Colon (tissue), 2 donors: ENCODE measurements around the gene ANXA8.
"Not testable (repeated sequence)": the region's sequence is repeated elsewhere in the genome, so short reads cannot be mapped to it uniquely, and the experiment has no call there.

Experiments used
- FAIRE-seq: peaks from 2 replicates; lab custom pipeline; 2012; peaks lifted over from hg19 to GRCh38; lab: Jason Lieb, UNC
- donor health status: control.
- donor health status: control.

ANXA8 gene, protein sequence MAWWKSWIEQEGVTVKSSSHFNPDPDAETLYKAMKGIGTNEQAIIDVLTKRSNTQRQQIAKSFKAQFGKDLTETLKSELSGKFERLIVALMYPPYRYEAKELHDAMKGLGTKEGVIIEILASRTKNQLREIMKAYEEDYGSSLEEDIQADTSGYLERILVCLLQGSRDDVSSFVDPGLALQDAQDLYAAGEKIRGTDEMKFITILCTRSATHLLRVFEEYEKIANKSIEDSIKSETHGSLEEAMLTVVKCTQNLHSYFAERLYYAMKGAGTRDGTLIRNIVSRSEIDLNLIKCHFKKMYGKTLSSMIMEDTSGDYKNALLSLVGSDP

DNA sequence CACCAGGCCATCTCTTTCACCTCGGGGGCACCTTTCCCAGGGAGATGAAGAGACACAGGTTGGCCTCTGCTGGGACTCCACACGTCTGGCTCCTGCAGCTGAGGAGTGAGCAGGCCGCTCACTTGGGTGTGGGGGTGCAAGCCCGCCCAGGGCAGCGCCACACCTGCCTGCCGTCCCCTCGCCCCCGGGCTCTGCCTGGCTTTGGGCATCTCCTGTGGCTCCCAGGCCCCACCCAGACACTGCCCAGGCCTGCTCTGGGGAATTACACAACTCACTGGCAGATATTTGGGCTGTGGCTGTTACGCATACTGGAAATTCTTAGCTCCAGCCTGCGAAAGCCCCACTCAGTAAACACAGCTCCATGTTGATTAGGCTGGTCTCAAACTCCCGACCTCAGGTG, at the start of gene ANXA8:
TSS of gene ANXA8 (minus strand) at position 193 of the 400 bp plus-strand sequence. CDS start at position 11, 182 bp downstream.
- FAIRE-seq = not testable (repeated sequence)

GRCh38 chr10:47523475-47523874, 39.6 kb upstream of the ANXA8 start, which contains the start of gene AGAP9:
Gene AGAP9 (minus strand): TSS chr10:47523638. CDS start chr10:47523526, 112 bp downstream.
- FAIRE-seq = not testable (repeated sequence)

DNA sequence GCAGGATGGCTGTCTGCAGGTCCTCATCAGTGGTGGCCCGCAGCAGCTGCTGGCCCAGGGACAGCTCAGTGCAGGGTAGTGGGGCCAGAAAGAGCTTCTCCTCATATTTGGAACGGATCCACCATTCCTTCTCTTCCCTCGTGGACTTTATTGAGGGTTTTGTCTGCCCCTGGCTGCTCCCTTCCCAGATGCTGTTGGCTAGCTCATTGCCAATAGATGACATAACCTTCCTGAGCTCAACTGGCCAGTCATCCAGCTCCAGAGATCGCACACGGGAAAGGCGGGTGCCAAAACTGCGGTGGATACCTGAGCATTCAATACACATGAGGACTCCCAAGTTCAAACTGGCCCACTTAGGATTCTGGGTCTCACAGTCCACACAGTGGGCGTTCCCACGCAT, 18.4 kb upstream of the ANXA8 start:
- not testable (repeated sequence) for FAIRE-seq

DNA sequence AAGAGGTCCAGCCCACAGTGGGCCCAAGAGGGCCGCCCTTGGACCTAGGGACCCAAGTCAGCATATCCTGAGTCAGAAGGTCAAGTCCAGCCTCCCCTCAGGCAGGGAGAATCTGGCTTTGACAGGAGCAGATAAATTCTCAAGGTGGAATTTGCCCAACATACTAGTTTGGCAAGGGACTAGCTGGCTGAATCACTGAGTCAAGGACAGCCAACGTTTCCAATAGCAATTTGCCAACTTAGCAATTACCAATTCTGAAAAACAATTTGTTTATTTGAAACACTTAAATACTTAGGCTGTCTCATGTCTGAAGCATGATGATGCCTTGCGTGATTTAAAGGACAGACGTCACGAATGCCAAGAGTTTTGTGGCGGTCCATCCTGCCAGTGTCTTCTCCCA, 10.3 kb upstream of the ANXA8 start:
- FAIRE-seq = not testable (repeated sequence)

DNA sequence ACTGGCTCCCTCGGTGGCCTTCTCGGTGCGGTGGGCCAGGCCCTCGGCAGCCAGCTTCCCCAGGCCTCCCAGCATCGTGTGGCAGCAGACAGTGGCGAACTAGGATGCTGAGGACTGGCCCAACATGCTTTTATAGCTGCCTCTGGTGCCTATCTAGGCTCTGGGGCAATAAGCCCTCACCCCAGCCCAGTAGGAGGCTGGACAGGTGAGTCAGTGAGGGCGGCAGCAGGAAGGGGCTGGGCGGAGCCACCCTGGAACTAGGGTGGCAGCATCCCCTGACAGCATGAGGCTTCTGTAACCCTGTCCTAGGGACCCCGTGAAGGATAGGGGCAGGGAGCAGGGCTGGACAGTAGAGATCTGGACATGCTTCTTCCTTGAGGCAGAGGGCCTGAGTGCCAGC, 7.7 kb upstream of the ANXA8 start, which contains the start of gene FAM25G:
TSS of gene FAM25G (minus strand) at position 101 of the 400 bp plus-strand sequence. CDS start at position 75, 26 bp downstream.
- not testable (repeated sequence) for FAIRE-seq

- not testable (repeated sequence) for FAIRE-seq
These were observed 5.7 kb upstream of the ANXA8 start for GRCh38 chr10:47489630-47490029.

- FAIRE-seq = not testable (repeated sequence)
These were observed 2.0 kb upstream of the ANXA8 start for GRCh38 chr10:47485943-47486342.

DNA sequence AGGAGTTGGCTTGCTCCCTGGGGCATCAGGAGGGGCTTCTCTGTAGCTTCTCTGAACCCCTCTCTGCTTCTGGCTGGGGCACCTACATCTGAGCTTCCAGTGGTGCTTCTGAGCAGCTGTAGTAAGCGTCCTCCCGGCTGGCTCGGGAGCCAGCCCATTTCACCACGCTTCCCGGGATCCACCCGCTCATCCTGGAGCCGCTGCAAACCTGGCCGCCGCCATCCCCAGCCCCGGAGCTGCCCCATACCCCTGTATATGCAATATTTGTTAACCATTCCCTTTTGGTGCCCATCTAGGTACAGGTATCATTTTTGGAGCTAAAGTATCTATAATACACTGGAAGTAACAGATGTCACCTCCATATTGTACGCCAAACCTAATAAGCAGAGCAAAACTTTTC, 871 bp upstream of the ANXA8 start:
- not testable (repeated sequence) for FAIRE-seq

DNA sequence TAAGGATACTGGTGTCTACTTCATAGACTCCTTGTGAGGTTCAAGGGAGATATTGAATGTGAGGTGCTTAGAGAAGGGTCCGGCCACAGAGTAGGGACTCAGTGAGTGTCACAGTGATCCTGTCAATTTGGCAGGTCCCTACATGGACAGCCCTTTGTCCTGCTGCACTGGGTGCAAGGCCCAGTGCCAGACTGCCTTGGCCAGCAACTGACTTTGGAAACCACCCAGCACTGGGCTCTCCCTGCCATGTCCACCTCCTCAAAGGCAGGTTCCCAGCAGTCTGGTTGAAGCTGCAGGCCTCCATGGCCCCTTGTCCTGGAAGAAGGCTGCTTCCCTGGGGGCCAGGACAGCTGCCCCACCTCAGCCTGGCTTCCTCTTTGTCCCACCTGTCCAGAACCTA, 1.5 kb downstream of the ANXA8 start:
- FAIRE-seq = not testable (repeated sequence)

DNA sequence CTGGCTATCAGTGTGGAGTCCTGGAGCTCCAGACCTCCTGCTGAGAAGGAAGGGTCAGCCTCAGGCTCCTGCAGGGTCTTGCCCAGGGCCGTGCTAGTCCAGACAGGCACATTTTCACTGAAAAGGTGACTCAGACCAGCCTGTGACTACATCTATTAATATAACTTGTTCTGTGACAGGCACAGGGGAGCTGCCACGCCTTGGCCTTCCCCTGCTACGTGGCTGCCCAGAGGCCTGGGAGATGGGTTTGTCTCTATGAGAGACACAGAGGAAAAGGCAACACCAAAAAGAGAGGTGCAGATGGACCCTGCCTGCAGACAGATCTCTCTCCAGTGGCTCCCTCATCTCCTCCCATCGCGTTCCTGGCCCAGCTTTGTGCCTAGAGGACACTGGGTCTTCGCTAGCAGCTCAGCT, 2.1 kb downstream of the ANXA8 start:
- not testable (repeated sequence) for FAIRE-seq

DNA sequence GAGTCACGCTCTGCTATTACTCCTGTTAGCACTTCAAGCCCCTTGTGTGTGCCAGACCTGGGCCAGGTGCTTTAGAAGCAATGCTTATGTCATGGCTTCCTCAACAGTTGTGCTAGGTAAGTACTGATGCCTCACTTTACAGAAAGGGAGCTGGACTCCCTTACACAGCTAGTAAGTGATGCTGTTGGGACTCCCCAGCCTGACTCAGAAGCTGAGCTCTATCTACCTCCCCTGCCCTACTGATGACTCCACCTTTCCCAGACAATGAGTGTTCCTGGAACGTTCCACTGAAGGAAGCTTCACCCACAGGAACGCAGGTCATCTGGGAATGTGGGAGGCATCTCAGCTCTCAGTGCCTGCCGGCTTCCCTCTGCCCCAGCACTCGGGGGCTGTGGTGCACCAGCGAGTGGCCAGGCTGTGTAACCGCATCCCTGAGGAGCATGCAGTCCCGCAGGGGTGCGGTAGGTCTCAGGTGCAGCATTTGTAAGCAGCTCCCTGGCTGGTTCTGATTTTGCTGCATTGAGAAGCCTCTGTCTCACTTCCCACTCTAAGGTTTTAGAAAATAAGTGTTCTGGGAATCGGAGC, 2.6 kb downstream of the ANXA8 start:
- not testable (repeated sequence) for FAIRE-seq

DNA sequence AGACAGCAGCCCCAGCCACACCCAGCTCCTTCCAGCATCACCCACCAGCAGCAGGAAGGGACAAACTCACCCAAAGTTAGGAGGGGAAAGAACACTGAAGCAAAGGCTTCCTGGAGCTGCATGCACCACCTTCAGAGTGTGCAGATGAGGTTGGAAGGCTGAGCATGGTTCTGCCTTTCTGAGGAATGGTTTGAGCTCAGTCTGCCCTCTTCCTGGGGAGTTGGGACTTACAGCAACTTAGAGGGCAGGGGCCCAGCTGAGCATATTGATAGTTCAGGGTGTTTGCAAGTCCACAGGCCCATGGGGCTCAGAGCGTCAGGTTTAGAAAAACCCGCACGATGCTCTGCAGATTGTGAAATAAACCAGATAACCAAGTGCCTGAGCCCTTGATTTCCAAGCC, 3.8 kb downstream of the ANXA8 start:
- FAIRE-seq = not testable (repeated sequence)

DNA sequence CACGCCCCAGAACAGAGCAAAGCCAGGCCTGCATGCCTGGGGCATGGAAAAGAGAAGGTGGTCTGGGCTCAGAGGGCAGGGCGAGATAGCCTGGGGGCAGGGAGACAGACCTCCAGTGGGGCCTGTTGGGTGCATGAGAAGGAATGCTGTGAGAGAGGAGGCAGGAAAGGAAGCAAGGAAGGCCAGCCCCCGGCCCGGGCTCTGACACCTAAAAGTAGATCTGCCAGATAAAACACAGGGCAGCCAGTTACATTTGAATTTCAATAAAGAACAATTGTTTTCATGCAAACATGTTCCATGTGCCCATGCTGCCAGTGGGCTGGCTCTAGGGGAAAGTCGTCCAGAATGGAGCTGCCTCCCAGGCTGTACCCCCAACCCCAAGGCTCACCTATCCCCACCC, 5.8 kb downstream of the ANXA8 start:
- not testable (repeated sequence) for FAIRE-seq

GRCh38 chr10:47477078-47477477, 6.8 kb downstream of the ANXA8 start:
- FAIRE-seq = not testable (repeated sequence)

DNA sequence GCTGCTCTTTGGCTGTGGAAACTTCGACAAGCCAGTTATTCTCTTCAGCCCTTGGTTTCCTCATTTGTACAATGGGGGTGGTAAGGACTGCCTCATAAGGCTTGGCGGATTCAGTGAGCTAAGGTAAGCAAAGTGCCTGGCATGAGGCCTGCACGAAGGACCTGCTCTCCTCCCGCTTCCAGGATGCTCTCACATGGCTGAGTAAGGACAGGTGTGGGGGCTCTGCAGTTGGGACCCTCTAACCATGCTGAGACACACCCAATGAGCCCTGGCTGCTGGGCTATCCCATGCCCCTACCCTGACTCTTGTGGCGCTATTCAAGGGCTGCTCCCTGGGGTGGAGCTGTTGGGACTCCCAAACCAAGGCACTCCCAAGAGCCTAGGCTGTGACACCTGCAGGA, 8.8 kb downstream of the ANXA8 start:
- not testable (repeated sequence) for FAIRE-seq

- not testable (repeated sequence) for FAIRE-seq
These were observed 10.4 kb downstream of the ANXA8 start for GRCh38 chr10:47473516-47473915.

DNA sequence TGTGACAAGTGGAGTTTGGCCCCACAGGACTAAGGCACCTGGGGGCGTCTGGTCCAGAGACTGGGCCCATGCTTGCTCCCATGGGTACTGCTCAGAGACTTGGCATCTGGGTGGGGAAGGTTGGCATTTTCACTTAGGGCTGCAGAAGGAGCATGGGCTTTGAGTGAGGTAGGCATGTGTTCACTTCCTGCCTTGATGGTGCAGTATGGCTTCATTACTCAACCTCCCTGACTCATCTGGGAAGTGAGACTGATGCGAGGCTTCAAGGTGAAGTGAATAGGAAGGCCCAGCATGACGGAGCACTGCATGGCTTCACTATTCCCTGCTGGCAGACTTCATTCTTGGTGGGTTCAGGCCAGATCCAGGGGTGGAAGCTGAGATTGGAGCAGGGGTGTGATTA, 11.3 kb downstream of the ANXA8 start:
- FAIRE-seq = not testable (repeated sequence)

- FAIRE-seq = not testable (repeated sequence)
These were observed 11.8 kb downstream of the ANXA8 start for GRCh38 chr10:47472072-47472471.

DNA sequence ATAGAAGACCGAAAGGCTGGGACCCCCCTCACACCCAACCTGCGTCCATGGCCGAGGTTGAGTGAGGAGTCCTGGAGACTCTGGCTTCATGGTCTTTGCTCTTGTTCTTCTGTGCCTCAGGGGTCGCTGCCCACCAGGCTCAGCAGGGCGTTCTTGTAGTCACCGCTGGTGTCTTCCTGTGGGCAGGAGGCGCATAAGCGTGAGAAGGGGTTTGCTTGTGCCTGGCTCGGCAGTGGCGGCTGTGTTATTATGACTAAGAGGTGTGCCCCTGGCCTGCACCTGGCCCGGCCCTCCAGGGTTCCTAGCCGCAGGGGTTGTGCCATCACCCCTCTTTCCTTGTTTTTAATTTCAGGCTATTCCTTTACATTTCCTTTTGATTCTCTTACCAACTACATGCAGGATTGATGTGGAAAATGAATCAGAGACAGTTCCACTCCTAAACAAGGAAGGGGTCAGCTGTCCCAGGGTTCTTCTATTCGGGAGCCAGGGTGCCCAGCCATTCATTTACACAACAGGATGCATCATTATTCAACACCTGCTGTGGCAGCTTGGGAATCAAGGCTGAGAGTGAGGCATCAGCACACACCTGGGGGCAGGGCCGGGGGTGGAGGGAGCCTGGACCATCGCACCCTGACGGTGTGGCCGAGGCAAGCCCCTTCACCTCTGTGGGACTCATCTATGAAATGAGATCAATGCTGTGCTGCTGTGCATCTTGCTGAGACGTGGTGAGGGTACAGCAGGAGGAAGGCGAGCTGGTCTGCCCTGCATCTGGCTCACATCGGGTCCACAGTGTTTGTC, 15.0 kb downstream of the ANXA8 start:
- not testable (repeated sequence) for FAIRE-seq

GRCh38 chr10:47467957-47468356, 16.0 kb downstream of the ANXA8 start:
- FAIRE-seq = not testable (repeated sequence)

GRCh38 chr10:47467458-47467857, 16.5 kb downstream of the ANXA8 start:
- FAIRE-seq = not testable (repeated sequence)

DNA sequence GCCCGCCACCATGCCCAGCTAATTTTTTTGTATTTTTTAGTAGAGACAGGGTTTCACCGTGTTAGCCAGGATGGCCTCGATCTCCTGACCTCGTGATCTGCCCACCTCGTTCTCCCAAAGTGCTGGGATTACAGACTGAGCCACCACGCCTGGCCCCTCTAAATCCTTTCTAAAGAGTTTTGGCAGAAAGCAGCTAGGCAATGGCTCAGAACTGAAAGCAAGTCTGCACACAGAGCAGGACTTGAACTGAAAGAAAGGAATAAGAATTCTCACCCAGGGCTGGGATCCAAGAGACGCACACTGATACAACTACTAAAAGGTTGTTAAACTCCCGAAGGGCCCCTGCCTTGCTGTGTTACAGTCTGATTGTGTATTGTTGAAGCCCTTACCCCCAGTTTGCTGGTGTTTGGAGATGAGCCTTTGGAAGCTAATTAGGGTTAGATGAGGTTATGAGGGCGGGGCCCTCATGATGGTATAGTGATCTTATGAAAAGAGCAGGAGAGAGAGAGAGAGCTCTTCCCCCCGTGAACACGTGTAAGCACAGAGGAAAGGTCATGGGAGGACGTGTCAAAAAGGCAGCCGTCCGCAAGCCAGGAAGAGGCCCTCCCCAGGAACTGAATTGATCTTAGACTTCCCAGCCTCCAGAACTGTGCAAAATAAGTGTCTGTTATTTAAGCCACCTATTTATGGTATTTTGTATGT, 18.5 kb downstream of the ANXA8 start:
- not testable (repeated sequence) for FAIRE-seq
